Measurements from ENCODE around the gene ADIG.

GRCh38 chr20:38585404-38586180, 4.6 kb downstream of the ADIG start:
- TF ChIP-seq CTCF (IDR thresholded peaks at IDR 0.05; ENCODE audit: low read length) (no peak), EZH2 (optimal IDR thresholded peaks at IDR 0.05; ENCODE audit: low read depth, low read length) (no peak), EZH2phosphoT487 (IDR thresholded peaks at IDR 0.05; ENCODE audit: low read length) (no peak)

Data from MM.1S (cell line).